ENCODE results near the gene HIPK2.
A peak's percentile ranks its signal among the peaks of the same experiment; 100 is the strongest.
"Not testable (repeated sequence)": the region's sequence is repeated elsewhere in the genome, so short reads cannot be mapped to it uniquely, and the experiment has no call there.

The HIPK2 gene

DNA sequence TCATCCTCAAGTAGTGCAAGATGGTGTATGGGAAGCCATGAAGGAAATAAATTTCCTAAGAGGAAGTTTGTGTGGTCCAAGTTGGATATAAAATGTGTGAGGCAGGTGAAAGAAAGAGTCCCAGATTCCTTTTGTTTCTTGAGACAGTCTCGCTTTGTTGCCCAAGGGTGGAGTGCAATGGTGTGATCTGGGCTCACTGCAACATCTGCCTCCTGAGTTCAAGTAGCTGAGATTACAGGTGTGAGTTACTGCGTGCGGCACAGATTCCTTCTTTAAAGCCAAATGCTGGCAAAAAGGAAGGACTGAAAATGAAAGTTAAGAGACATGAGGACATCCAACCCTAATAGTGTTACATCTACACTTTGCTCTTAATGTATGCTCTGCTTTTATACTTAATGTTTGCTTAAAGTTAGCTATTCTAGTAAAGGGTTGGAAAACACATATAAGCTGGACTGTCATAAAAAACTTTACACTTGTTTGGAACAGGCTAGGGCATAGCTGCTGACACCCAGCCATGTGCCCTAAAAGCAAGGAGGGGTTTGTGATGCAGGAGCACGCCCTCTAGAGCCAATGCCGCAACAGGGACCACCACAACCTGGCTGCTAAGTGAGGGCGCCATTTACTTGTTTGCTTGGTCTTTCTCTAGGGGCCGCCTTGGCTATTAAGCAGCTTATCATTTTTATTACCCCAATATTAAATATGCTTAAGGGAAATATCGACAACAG lies 219.8 kb downstream of the HIPK2 start:
- no peak overlapping the region for H3K4me2 ChIP-seq (ENCODE audit: low read depth, low read length, poor library complexity, severe bottlenecking)

GRCh38 chr7:139553991-139554700 lies 223.7 kb downstream of the HIPK2 start:
- not testable (repeated sequence) for H3K4me1 ChIP-seq (ENCODE audit: insufficient read depth, low read length, poor library complexity, severe bottlenecking); H3K4me3 ChIP-seq (ENCODE audit: low read length, poor library complexity, severe bottlenecking); H3K79me2 ChIP-seq (ENCODE audit: insufficient read depth, low read length); H4K20me1 ChIP-seq (ENCODE audit: insufficient read depth, low read length, poor library complexity, severe bottlenecking); H3F3A ChIP-seq (ENCODE audit: low read depth); H2AFZ ChIP-seq (ENCODE audit: low read length); H3K27me3 ChIP-seq (ENCODE audit: insufficient read depth, low read length, poor library complexity, severe bottlenecking); H3K9ac ChIP-seq (ENCODE audit: low read depth, low read length, poor library complexity, severe bottlenecking); H3K9me3 ChIP-seq (ENCODE audit: insufficient read depth, low read depth, low read length); H3K9me2 ChIP-seq (replicated peaks; ENCODE audit: low read depth, low read length); H3K36me3 ChIP-seq (ENCODE audit: insufficient read depth, low read length); H3K4me2 ChIP-seq (ENCODE audit: low read depth, low read length, poor library complexity, severe bottlenecking)
- peak; percentile 54 for TF ChIP-seq CTCF (conservative IDR thresholded peaks at IDR 0.05; ENCODE audit: low read length)

More for the DNA sequence above, 219.8 kb downstream of the HIPK2 start:
- no peaks in the 10 kb centered on the region for H3F3A ChIP-seq (ENCODE audit: low read depth)
- no peaks in the 10 kb centered on the region for H3K79me2 ChIP-seq (ENCODE audit: insufficient read depth, low read length)
- no peaks in the 10 kb centered on the region for H4K20me1 ChIP-seq (ENCODE audit: insufficient read depth, low read length, poor library complexity, severe bottlenecking)
- no peak overlapping the region for H3K4me3 ChIP-seq (ENCODE audit: low read length, poor library complexity, severe bottlenecking)
- no peaks in the 10 kb centered on the region for H3K4me1 ChIP-seq (ENCODE audit: insufficient read depth, low read length, poor library complexity, severe bottlenecking)
- H3K9ac ChIP-seq (ENCODE audit: low read depth, low read length, poor library complexity, severe bottlenecking), result no peak overlapping the region
- peak overlapping the region; percentile 31; the same call in 1 of the 2 replicates for H2AFZ ChIP-seq (ENCODE audit: low read length)
- peak; percentile 31 for TF ChIP-seq CTCF (conservative IDR thresholded peaks at IDR 0.05; ENCODE audit: low read length)
- TF ChIP-seq EZH2phosphoT487 (IDR thresholded peaks at IDR 0.05; ENCODE audit: borderline replicate concordance), result no peak
- H3K9me2 ChIP-seq (replicated peaks; ENCODE audit: low read depth, low read length), result no peaks in the 10 kb centered on the region
- no peaks in the 10 kb centered on the region for H3K9me3 ChIP-seq (ENCODE audit: insufficient read depth, low read depth, low read length)
- H3K27me3 ChIP-seq (ENCODE audit: insufficient read depth, low read length, poor library complexity, severe bottlenecking), result no peaks in the 10 kb centered on the region
- no peaks in the 10 kb centered on the region for H3K36me3 ChIP-seq (ENCODE audit: insufficient read depth, low read length)

- H3K79me2 ChIP-seq (ENCODE audit: insufficient read depth, low read length), result no peaks in the 10 kb centered on the region
- TF ChIP-seq CTCF (conservative IDR thresholded peaks at IDR 0.05; ENCODE audit: low read length) (no peak), EZH2phosphoT487 (IDR thresholded peaks at IDR 0.05; ENCODE audit: borderline replicate concordance) (no peak)
Measured at GRCh38 chr7:139548302-139549028, 229.3 kb downstream of the HIPK2 start.

More at GRCh38 chr7:139548302-139549028, 229.3 kb downstream of the HIPK2 start:
- H3K27me3 ChIP-seq (ENCODE audit: insufficient read depth, low read length, poor library complexity, severe bottlenecking), result no peaks in the 10 kb centered on the region
- H3K4me2 ChIP-seq (ENCODE audit: low read depth, low read length, poor library complexity, severe bottlenecking), result no peak overlapping the region
- H3K9me3 ChIP-seq (ENCODE audit: insufficient read depth, low read depth, low read length), result no peaks in the 10 kb centered on the region
- H3K9me2 ChIP-seq (replicated peaks; ENCODE audit: low read depth, low read length), result no peaks in the 10 kb centered on the region
- H3K36me3 ChIP-seq (ENCODE audit: insufficient read depth, low read length), result no peaks in the 10 kb centered on the region
- no peak overlapping the region for H3K4me3 ChIP-seq (ENCODE audit: low read length, poor library complexity, severe bottlenecking)
- H3K4me1 ChIP-seq (ENCODE audit: insufficient read depth, low read length, poor library complexity, severe bottlenecking), result no peaks in the 10 kb centered on the region
- H3F3A ChIP-seq (ENCODE audit: low read depth), result no peaks in the 10 kb centered on the region
- H2AFZ ChIP-seq (ENCODE audit: low read length), result no peak overlapping the region
- no peak overlapping the region for H3K9ac ChIP-seq (ENCODE audit: low read depth, low read length, poor library complexity, severe bottlenecking)
- no peaks in the 10 kb centered on the region for H4K20me1 ChIP-seq (ENCODE audit: insufficient read depth, low read length, poor library complexity, severe bottlenecking)
